GM23338 (cell line): ENCODE data around the gene ZNF697. TPM values are rescaled to one million over a fixed set of nuclear protein-coding genes. Genes with fewer than 3 reads are reported as not detected.

Experiments used
- ATAC-seq: fragments of 200-7000 bp; cut with Tn5 transposase; 3 replicates; pipeline ENCODE4 v1.9.1; 2020
- DNase-seq: peaks from one replicate; pipeline ENCODE4 v3.0.0-alpha.2; 2015; ENCODE audit warnings: low spot score
- H2AFZ ChIP-seq: fragments of 200-600 bp; sonication (generic); 2 replicates; pipeline ENCODE4 v1.8.0; 2016; ENCODE audit warnings: antibody characterized with exemption, mild to moderate bottlenecking, moderate library complexity
- H3F3A ChIP-seq: fragments of 200-600 bp; sonication (generic); replicated peaks from 2 replicates; pipeline ENCODE4 v1.8.0; 2017; ENCODE audit warnings: antibody characterized with exemption, mixed run types, low read depth
- H3K27ac ChIP-seq: fragments of 200-600 bp; sonication (generic); 2 replicates; pipeline ENCODE4 v1.6.1; 2016; ENCODE audit warnings: low read depth
- H3K27me3 ChIP-seq: fragments of 200-600 bp; sonication (generic); 2 replicates; pipeline ENCODE4 v1.8.0; 2016; ENCODE audit warnings: mild to moderate bottlenecking, mixed run types, moderate library complexity; ENCODE audit not compliant: insufficient read depth
- H3K36me3 ChIP-seq: fragments of 200-600 bp; sonication (generic); 2 replicates; pipeline ENCODE4 v1.8.0; 2016; ENCODE audit warnings: mild to moderate bottlenecking; ENCODE audit not compliant: insufficient read depth
- H3K4me1 ChIP-seq: fragments of 200-600 bp; sonication (generic); 2 replicates; pipeline ENCODE4 v1.8.0; 2016; ENCODE audit warnings: mild to moderate bottlenecking, moderate library complexity; ENCODE audit not compliant: insufficient read depth
- H3K4me2 ChIP-seq: fragments of 200-600 bp; sonication (generic); 2 replicates; pipeline ENCODE4 v1.7.1; 2017; ENCODE audit warnings: mixed run types
- H3K4me3 ChIP-seq: fragments of 200-600 bp; sonication (generic); 2 replicates; pipeline ENCODE4 v1.6.1; 2016; ENCODE audit warnings: mixed run types
- H3K79me2 ChIP-seq: fragments of 200-600 bp; sonication (generic); replicated peaks from 2 replicates; pipeline ENCODE4 v1.8.0; 2017; ENCODE audit warnings: mild to moderate bottlenecking; ENCODE audit not compliant: insufficient read depth
- H3K9me2 ChIP-seq: fragments of 200-600 bp; sonication (generic); 2 replicates; pipeline ENCODE4 v1.8.0; 2017; ENCODE audit not compliant: insufficient read depth
- H4K20me1 ChIP-seq: fragments of 200-600 bp; sonication (generic); replicated peaks from 2 replicates; pipeline ENCODE4 v1.8.0; 2017; ENCODE audit warnings: mild to moderate bottlenecking; ENCODE audit not compliant: insufficient read depth
- H3K27ac Mint-ChIP-seq: 2 replicates; pipeline ENCODE4 v1.8.0; 2020; ENCODE audit warnings: inconsistent platforms, mild to moderate bottlenecking, moderate library complexity, mixed read lengths
- H3K27me3 Mint-ChIP-seq: 3 replicates; pipeline ENCODE4 v1.8.0; 2022; ENCODE audit warnings: low read depth, mild to moderate bottlenecking, moderate library complexity, mixed read lengths, inconsistent platforms; ENCODE audit not compliant: insufficient read depth, poor library complexity
- H3K36me3 Mint-ChIP-seq: 3 replicates; pipeline ENCODE4 v1.8.0; 2021; ENCODE audit warnings: low read depth, mild to moderate bottlenecking, inconsistent platforms, moderate library complexity, mixed read lengths
- H3K4me1 Mint-ChIP-seq: 3 replicates; pipeline ENCODE4 v1.8.0; 2020; ENCODE audit warnings: mild to moderate bottlenecking, inconsistent platforms, mixed read lengths
- H3K4me3 Mint-ChIP-seq: 3 replicates; pipeline ENCODE4 v1.8.0; 2021; ENCODE audit warnings: moderate library complexity, mild to moderate bottlenecking, inconsistent platforms, mixed read lengths
- H3K9me3 Mint-ChIP-seq: 3 replicates; pipeline ENCODE4 v1.8.0; 2020; ENCODE audit warnings: moderate library complexity, mild to moderate bottlenecking, inconsistent platforms, mixed read lengths
- CREB1 ChIP-seq: fragments of 250-450 bp; sonication (Bioruptor Pico); IDR thresholded peaks from 2 replicates; pipeline ENCODE4 v1.5.0; 2020; ENCODE audit warnings: low read depth, mild to moderate bottlenecking, moderate library complexity
- EZH2 ChIP-seq: fragments of 200-600 bp; sonication (generic); IDR thresholded peaks from one replicate; pipeline ENCODE4 v1.8.0; 2017; ENCODE audit warnings: antibody characterized with exemption, mild to moderate bottlenecking, low read depth; ENCODE audit not compliant: unreplicated experiment
- EZH2phosphoT487 ChIP-seq: fragments of 200-600 bp; sonication (generic); IDR thresholded peaks from one replicate; pipeline ENCODE4 v1.8.1; 2018; ENCODE audit warnings: antibody characterized with exemption; ENCODE audit not compliant: unreplicated experiment
- JUNB ChIP-seq: IDR thresholded peaks from one replicate; pipeline ENCODE4 v1.6.1; 2016; ENCODE audit warnings: antibody characterized with exemption; ENCODE audit not compliant: unreplicated experiment
- POLR2AphosphoS5 ChIP-seq: IDR thresholded peaks from 2 replicates; pipeline ENCODE4 v1.6.1; 2016; ENCODE audit warnings: antibody characterized with exemption, low read depth
- STAT1 ChIP-seq: IDR thresholded peaks from one replicate; pipeline ENCODE4 v1.6.1; 2016; ENCODE audit warnings: antibody characterized with exemption; ENCODE audit not compliant: unreplicated experiment
- ZNF114 ChIP-seq: fragments of 250-450 bp; sonication (Bioruptor Pico); IDR thresholded peaks from 2 replicates; pipeline ENCODE4 v1.5.0; 2020; ENCODE audit warnings: mild to moderate bottlenecking, moderate library complexity
- ZNF331 ChIP-seq: fragments of 250-450 bp; sonication (Bioruptor Pico); IDR thresholded peaks from 2 replicates; pipeline ENCODE4 v1.5.0; 2020; ENCODE audit warnings: low read depth, mild to moderate bottlenecking, moderate library complexity
- polyA plus RNA-seq: library from polyadenylated mRNA; unstranded; fragments of >200 nt; fragmentation: Nextera tagmentation; extraction: Ambion mirVana; gene quantifications from 2 replicates; pipeline ENCODE4 v1.2.1, GENCODE V29; 2016
- total RNA-seq: library from RNA; depleted of rRNA; stranded (reverse); fragments of >200 nt; shearing (Covaris generic); gene quantifications from 2 replicates; pipeline ENCODE4 v1.2.3, GENCODE V29; 2014
- TF ChIP-seq, protein P1 (sequence below), 2 experiments: fragments of 200-600 bp in 1 of 2; sonication (generic) in 1 of 2; conservative IDR thresholded peaks; 2 replicates each; pipeline versions ENCODE4 v1.5.1 to v1.6.1; 2016 to 2017; ENCODE audit warnings: antibody characterized with exemption in 2 of 2, low read depth in 2 of 2, mild to moderate bottlenecking in 2 of 2, moderate library complexity in 1 of 2
- TF ChIP-seq, protein P2 (sequence below): IDR thresholded peaks from 2 replicates; pipeline ENCODE4 v1.6.1; 2016; ENCODE audit warnings: antibody characterized with exemption
- TF ChIP-seq, protein P3 (sequence below): fragments of 250-450 bp; sonication (Bioruptor Pico); IDR thresholded peaks from 2 replicates; pipeline ENCODE4 v1.5.0; 2020; ENCODE audit warnings: mild to moderate bottlenecking, moderate library complexity

Gene ZNF697
- total and polyA plus RNA-seq, 2 experiments from 2014 or later = 5.4 to 32.0 TPM

DNA sequence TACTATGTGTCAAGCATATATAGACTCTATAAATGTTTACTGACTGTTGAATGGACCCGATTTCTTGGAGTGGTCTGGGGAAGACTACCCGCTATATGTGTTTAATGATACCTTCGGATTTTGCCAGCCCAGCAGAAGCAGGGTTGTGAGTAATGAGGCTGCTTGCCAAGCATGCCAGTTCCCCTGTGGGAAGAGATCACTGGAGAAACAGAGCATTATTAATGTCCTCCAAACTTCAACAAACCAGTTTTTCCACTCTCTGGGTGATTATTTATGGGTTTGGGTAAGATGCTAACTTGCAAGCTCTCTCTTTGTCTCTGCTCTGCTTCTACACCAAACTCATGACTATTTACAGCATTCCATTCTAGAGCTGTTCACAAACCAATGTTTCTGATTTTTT, 38.6 kb upstream of the ZNF697 start:
- H3K36me3 ChIP-seq = no peaks in the 10 kb centered on the region
- H4K20me1 ChIP-seq = no peaks in the 10 kb centered on the region
- peak overlapping the region; percentile 39; the same call in 1 of the 2 replicates for H3K27ac ChIP-seq
- DNase-seq = peak; percentile 60
- TF ChIP-seq POLR2AphosphoS5 (no peak), CREB1 (no peak)
- no peak overlapping the region for H3K4me3 ChIP-seq
- H3K27me3 ChIP-seq = no peaks in the 10 kb centered on the region
- H2AFZ ChIP-seq = no peak overlapping the region
- no peaks in the 10 kb centered on the region for H3K79me2 ChIP-seq
- Mint-ChIP-seq H3K36me3 (no peaks in the 10 kb centered on the region), H3K27ac (peak overlapping the region; percentile 50), H3K27me3 (peaks cover 2% of the 10 kb centered on the region), H3K4me1 (peaks cover 54% of the 10 kb centered on the region), H3K4me3 (no peak overlapping the region), H3K9me3 (no peaks in the 10 kb centered on the region; the same call in 2 of the 3 replicates)
- ATAC-seq = peak; percentile 17; the same call in 2 of the 3 replicates
- no peaks in the 10 kb centered on the region for H3K9me2 ChIP-seq
- H3K4me2 ChIP-seq = peak overlapping the region; percentile 21
- peaks cover 36% of the 10 kb centered on the region for H3K4me1 ChIP-seq
- H3F3A ChIP-seq = no peaks in the 10 kb centered on the region

DNA sequence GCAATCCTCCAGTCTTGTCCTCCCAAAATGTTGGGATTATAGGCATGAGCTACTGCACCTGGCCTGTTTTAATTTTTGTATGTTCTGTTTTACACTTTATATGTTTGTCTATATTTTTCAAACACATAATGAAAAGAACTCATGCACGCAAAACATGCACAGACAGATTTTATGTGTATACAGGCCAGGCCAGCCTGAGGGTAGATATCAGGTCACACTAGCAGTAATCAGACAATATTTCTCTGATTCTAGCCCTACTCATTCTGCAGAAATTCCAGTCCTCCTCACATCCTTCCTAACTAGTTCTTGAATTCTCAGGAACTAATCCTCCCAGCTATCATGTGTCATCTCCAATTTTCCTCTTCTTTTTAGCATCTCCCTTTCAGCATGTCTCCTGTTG, 35.8 kb upstream of the ZNF697 start:
- no peak for DNase-seq
- H3F3A ChIP-seq = no peaks in the 10 kb centered on the region
- H3K4me2 ChIP-seq = no peak overlapping the region
- Mint-ChIP-seq H3K27ac (no peak overlapping the region), H3K4me3 (no peak overlapping the region), H3K9me3 (no peaks in the 10 kb centered on the region), H3K4me1 (peaks cover 51% of the 10 kb centered on the region), H3K36me3 (no peaks in the 10 kb centered on the region), H3K27me3 (peaks cover 2% of the 10 kb centered on the region)
- H3K79me2 ChIP-seq = no peaks in the 10 kb centered on the region
- no peaks in the 10 kb centered on the region for H3K9me2 ChIP-seq
- H4K20me1 ChIP-seq = no peaks in the 10 kb centered on the region
- H2AFZ ChIP-seq = no peak overlapping the region
- no peaks in the 10 kb centered on the region for H3K27me3 ChIP-seq
- no peak for ATAC-seq
- no peaks in the 10 kb centered on the region for H3K36me3 ChIP-seq
- no peak overlapping the region for H3K27ac ChIP-seq
- H3K4me3 ChIP-seq = no peak overlapping the region
- H3K4me1 ChIP-seq = peaks cover 32% of the 10 kb centered on the region
- TF ChIP-seq JUNB (no peak), EZH2phosphoT487 (no peak), ZNF114 (CRISPR knock-in tag) (no peak), CREB1 (no peak), ZNF331 (CRISPR knock-in tag) (no peak), POLR2AphosphoS5 (no peak), STAT1 (no peak), EZH2 (no peak)
- TF ChIP-seq, protein P1, sequence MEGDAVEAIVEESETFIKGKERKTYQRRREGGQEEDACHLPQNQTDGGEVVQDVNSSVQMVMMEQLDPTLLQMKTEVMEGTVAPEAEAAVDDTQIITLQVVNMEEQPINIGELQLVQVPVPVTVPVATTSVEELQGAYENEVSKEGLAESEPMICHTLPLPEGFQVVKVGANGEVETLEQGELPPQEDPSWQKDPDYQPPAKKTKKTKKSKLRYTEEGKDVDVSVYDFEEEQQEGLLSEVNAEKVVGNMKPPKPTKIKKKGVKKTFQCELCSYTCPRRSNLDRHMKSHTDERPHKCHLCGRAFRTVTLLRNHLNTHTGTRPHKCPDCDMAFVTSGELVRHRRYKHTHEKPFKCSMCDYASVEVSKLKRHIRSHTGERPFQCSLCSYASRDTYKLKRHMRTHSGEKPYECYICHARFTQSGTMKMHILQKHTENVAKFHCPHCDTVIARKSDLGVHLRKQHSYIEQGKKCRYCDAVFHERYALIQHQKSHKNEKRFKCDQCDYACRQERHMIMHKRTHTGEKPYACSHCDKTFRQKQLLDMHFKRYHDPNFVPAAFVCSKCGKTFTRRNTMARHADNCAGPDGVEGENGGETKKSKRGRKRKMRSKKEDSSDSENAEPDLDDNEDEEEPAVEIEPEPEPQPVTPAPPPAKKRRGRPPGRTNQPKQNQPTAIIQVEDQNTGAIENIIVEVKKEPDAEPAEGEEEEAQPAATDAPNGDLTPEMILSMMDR (conservative IDR thresholded peaks at IDR 0.05; ENCODE audit: low read depth in 2 of 2) = no peak
- TF ChIP-seq, protein P2, sequence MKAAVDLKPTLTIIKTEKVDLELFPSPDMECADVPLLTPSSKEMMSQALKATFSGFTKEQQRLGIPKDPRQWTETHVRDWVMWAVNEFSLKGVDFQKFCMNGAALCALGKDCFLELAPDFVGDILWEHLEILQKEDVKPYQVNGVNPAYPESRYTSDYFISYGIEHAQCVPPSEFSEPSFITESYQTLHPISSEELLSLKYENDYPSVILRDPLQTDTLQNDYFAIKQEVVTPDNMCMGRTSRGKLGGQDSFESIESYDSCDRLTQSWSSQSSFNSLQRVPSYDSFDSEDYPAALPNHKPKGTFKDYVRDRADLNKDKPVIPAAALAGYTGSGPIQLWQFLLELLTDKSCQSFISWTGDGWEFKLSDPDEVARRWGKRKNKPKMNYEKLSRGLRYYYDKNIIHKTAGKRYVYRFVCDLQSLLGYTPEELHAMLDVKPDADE = no peak
- TF ChIP-seq, protein P3, sequence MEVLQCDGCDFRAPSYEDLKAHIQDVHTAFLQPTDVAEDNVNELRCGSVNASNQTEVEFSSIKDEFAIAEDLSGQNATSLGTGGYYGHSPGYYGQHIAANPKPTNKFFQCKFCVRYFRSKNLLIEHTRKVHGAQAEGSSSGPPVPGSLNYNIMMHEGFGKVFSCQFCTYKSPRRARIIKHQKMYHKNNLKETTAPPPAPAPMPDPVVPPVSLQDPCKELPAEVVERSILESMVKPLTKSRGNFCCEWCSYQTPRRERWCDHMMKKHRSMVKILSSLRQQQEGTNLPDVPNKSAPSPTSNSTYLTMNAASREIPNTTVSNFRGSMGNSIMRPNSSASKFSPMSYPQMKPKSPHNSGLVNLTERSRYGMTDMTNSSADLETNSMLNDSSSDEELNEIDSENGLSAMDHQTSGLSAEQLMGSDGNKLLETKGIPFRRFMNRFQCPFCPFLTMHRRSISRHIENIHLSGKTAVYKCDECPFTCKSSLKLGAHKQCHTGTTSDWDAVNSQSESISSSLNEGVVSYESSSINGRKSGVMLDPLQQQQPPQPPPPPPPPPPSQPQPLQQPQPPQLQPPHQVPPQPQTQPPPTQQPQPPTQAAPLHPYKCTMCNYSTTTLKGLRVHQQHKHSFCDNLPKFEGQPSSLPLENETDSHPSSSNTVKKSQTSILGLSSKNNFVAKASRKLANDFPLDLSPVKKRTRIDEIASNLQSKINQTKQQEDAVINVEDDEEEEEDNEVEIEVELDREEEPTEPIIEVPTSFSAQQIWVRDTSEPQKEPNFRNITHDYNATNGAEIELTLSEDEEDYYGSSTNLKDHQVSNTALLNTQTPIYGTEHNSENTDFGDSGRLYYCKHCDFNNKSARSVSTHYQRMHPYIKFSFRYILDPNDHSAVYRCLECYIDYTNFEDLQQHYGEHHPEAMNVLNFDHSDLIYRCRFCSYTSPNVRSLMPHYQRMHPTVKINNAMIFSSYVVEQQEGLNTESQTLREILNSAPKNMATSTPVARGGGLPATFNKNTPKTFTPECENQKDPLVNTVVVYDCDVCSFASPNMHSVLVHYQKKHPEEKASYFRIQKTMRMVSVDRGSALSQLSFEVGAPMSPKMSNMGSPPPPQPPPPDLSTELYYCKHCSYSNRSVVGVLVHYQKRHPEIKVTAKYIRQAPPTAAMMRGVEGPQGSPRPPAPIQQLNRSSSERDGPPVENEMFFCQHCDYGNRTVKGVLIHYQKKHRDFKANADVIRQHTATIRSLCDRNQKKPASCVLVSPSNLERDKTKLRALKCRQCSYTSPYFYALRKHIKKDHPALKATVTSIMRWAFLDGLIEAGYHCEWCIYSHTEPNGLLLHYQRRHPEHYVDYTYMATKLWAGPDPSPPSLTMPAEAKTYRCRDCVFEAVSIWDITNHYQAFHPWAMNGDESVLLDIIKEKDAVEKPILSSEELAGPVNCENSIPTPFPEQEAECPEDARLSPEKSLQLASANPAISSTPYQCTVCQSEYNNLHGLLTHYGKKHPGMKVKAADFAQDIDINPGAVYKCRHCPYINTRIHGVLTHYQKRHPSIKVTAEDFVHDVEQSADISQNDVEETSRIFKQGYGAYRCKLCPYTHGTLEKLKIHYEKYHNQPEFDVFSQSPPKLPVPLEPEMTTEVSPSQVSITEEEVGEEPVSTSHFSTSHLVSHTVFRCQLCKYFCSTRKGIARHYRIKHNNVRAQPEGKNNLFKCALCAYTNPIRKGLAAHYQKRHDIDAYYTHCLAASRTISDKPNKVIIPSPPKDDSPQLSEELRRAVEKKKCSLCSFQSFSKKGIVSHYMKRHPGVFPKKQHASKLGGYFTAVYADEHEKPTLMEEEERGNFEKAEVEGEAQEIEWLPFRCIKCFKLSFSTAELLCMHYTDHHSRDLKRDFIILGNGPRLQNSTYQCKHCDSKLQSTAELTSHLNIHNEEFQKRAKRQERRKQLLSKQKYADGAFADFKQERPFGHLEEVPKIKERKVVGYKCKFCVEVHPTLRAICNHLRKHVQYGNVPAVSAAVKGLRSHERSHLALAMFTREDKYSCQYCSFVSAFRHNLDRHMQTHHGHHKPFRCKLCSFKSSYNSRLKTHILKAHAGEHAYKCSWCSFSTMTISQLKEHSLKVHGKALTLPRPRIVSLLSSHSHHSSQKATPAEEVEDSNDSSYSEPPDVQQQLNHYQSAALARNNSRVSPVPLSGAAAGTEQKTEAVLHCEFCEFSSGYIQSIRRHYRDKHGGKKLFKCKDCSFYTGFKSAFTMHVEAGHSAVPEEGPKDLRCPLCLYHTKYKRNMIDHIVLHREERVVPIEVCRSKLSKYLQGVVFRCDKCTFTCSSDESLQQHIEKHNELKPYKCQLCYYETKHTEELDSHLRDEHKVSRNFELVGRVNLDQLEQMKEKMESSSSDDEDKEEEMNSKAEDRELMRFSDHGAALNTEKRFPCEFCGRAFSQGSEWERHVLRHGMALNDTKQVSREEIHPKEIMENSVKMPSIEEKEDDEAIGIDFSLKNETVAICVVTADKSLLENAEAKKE (CRISPR knock-in tag) = no peak
